ENCODE results near the gene APMAP. TPM values are rescaled to one million over a fixed set of nuclear protein-coding genes. Genes with fewer than 3 reads are reported as not detected.

APMAP gene
- total and polyA plus RNA-seq, 2 of the 13 experiments (the other 11 are each of a cell fraction or from before 2014, with no cell fraction given): 168 to 214 TPM

DNA sequence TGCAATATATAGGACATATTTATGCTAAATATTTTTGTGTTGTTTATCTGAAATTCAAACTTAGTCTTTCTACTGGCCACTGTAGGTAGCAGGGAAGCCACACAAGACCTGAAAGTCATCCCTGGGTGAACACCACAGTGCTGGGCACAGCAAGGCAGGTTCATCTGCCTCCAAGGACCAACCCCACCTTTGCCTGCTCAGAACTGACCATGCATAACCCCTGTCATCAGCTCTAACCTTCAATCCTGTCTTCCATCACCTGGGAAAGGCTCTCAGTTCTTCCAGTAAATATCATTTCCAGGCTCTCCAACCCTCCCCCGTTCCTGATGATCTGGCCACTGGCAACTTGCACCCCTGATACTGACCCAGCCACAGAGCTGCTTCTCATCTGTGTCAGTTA is 76.1 kb downstream of the APMAP start:
- BruUV-seq (replicated peaks): no TSS peak
- H2AFZ ChIP-seq (ENCODE audit: low read length): no peak overlapping the region
- ATAC-seq: no peak
- TF ChIP-seq NKX3-1 (CRISPR knock-in tag; IDR thresholded peaks at IDR 0.05): no peak
- TF ChIP-seq ZNF7 (CRISPR knock-in tag; IDR thresholded peaks at IDR 0.05): no peak
- no peak for TF ChIP-seq MED1 (CRISPR knock-in tag; IDR thresholded peaks at IDR 0.05)
- no peak for TF ChIP-seq ZNF724P (CRISPR knock-in tag; IDR thresholded peaks at IDR 0.05; ENCODE audit: borderline replicate concordance)
- TF ChIP-seq NFATC3 (CRISPR knock-in tag; IDR thresholded peaks at IDR 0.05): no peak
- TF ChIP-seq ZNF326 (CRISPR knock-in tag; IDR thresholded peaks at IDR 0.05; ENCODE audit: borderline replicate concordance): no peak
- TF ChIP-seq, protein P1, sequence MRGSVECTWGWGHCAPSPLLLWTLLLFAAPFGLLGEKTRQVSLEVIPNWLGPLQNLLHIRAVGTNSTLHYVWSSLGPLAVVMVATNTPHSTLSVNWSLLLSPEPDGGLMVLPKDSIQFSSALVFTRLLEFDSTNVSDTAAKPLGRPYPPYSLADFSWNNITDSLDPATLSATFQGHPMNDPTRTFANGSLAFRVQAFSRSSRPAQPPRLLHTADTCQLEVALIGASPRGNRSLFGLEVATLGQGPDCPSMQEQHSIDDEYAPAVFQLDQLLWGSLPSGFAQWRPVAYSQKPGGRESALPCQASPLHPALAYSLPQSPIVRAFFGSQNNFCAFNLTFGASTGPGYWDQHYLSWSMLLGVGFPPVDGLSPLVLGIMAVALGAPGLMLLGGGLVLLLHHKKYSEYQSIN (CRISPR knock-in tag; IDR thresholded peaks at IDR 0.05; ENCODE audit: borderline replicate concordance): no peak
- no peak for TF ChIP-seq ERF (CRISPR knock-in tag; IDR thresholded peaks at IDR 0.05)
- no peak for TF ChIP-seq TBX3 (IDR thresholded peaks at IDR 0.05; ENCODE audit: borderline replicate concordance)
- no peaks in the 10 kb centered on the region for H3K36me3 ChIP-seq (replicated peaks in 1 of 2; ENCODE audit: control insufficient read depth in 1 of 2, insufficient read depth in 2 of 2, low read length in 2 of 2)
- H3K9me3 ChIP-seq (ENCODE audit: low read length): no peaks in the 10 kb centered on the region
- peaks cover 15% of the 10 kb centered on the region; the same call in 1 of the 2 replicates for H3K4me1 ChIP-seq (ENCODE audit: insufficient read depth, low read length)
- H4K20me1 ChIP-seq (ENCODE audit: insufficient read depth, low read length): no peaks in the 10 kb centered on the region
- 0% methylated on average over 1 of the region's 1 CpG for WGBS (ENCODE audit: low lambda C conversion rate)
- ChIA-PET CTCF (ENCODE audit: low intra/inter-chr PET ratio, low total read pairs) (no interaction called here), POLR2A (no interaction called here)
- no peaks in the 10 kb centered on the region for H3K79me2 ChIP-seq (ENCODE audit: insufficient read depth, low read length)
- DNase-seq (ENCODE audit: low spot score): no peak
- no peak overlapping the region for H3K4me2 ChIP-seq (ENCODE audit: low read depth, low read length)
- no peak for FAIRE-seq
- peaks cover 11 to 50% of the 10 kb centered on the region in 2 experiments for H3K27me3 ChIP-seq (ENCODE audit: control insufficient read depth in 1 of 2, insufficient read depth in 2 of 2, low read length in 2 of 2)
- no peak overlapping the region for H3K4me3 ChIP-seq (replicated peaks in 1 of 3; ENCODE audit: insufficient read depth in 1 of 3, low read depth in 2 of 3, low read length in 3 of 3)
- no peak overlapping the region for H3K9ac ChIP-seq (ENCODE audit: insufficient read depth, low read depth, low read length)
- intact Hi-C loops (cut with micrococcal nuclease; ENCODE audit: unreplicated experiment): no loop called here
- H3K27ac ChIP-seq (ENCODE audit: extremely low read length, insufficient read depth, low read length): no peak overlapping the region
- in situ Hi-C loops (cut with HindIII; ENCODE audit: extremely low pct_ligation_motif_present, low pct_unique_long_range_greater_than_20kb): loop anchor here (5.0 to 25.0 kb wide), 4 partner anchors 129 to 979 kb away; no protein-coding TSS in a partner anchor

DNA sequence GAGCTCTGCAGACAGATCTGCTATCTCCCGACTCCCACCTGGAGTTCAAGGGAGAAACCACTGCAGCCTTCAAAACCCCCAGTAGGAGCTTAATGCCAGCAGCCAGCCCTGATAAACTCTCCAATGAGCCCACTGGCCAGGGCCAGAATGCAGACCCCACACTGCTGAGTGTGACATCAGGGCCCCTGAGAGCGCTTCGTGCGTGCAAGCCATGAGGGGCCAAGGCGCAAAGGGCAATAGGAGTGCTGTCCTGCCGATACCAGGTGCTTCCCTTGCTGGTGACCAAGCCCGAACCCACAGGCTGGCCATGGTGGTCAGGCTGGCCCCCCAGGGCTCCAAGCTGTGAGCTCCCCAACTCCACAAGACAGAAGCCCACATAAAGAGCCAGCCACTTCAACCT is 76.7 kb downstream of the APMAP start:
- H3K9me3 ChIP-seq (ENCODE audit: low read length): no peaks in the 10 kb centered on the region
- FAIRE-seq (no peak), ATAC-seq (no peak), DNase-seq (ENCODE audit: low spot score) (no peak)
- no TSS peak for BruUV-seq (replicated peaks)
- no peaks in the 10 kb centered on the region for H3K36me3 ChIP-seq (replicated peaks in 1 of 2; ENCODE audit: control insufficient read depth in 1 of 2, insufficient read depth in 2 of 2, low read length in 2 of 2)
- ChIA-PET POLR2A (no interaction called here), CTCF (ENCODE audit: low intra/inter-chr PET ratio, low total read pairs) (no interaction called here)
- no peak overlapping the region for H3K4me3 ChIP-seq (replicated peaks in 1 of 3; ENCODE audit: insufficient read depth in 1 of 3, low read depth in 2 of 3, low read length in 3 of 3)
- no peak overlapping the region for H3K27ac ChIP-seq (ENCODE audit: extremely low read length, insufficient read depth, low read length)
- intact Hi-C loops (cut with micrococcal nuclease; ENCODE audit: unreplicated experiment): no loop called here
- H3K4me1 ChIP-seq (ENCODE audit: insufficient read depth, low read length): peaks cover 14% of the 10 kb centered on the region; the same call in 1 of the 2 replicates
- H3K9ac ChIP-seq (ENCODE audit: insufficient read depth, low read depth, low read length): no peak overlapping the region
- H3K4me2 ChIP-seq (ENCODE audit: low read depth, low read length): no peak overlapping the region
- H3K79me2 ChIP-seq (ENCODE audit: insufficient read depth, low read length): no peaks in the 10 kb centered on the region
- H2AFZ ChIP-seq (ENCODE audit: low read length): no peak overlapping the region
- in situ Hi-C loops (cut with HindIII; ENCODE audit: extremely low pct_ligation_motif_present, low pct_unique_long_range_greater_than_20kb): loop anchor here (5.0 to 25.0 kb wide), 4 partner anchors 129 to 979 kb away; no protein-coding TSS in a partner anchor
- 29% methylated on average over 1 of the region's 7 CpGs for WGBS (ENCODE audit: low lambda C conversion rate)
- H3K27me3 ChIP-seq (ENCODE audit: control insufficient read depth in 1 of 2, insufficient read depth in 2 of 2, low read length in 2 of 2): peaks cover 11 to 53% of the 10 kb centered on the region in 2 experiments
- H4K20me1 ChIP-seq (ENCODE audit: insufficient read depth, low read length): no peaks in the 10 kb centered on the region
- TF ChIP-seq, protein P2, sequence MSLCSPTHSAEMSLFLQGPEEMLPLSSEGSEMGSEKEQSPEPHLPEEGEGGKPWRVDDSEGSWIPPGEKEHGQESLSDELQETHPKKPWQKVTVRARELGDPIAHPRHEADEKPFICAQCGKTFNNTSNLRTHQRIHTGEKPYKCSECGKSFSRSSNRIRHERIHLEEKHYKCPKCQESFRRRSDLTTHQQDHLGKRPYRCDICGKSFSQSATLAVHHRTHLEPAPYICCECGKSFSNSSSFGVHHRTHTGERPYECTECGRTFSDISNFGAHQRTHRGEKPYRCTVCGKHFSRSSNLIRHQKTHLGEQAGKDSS (CRISPR knock-in tag; IDR thresholded peaks at IDR 0.05; ENCODE audit: borderline replicate concordance, low read depth): no peak
- TF ChIP-seq NRL (CRISPR knock-in tag; IDR thresholded peaks at IDR 0.05; ENCODE audit: borderline replicate concordance): no peak
- TF ChIP-seq, protein P3, sequence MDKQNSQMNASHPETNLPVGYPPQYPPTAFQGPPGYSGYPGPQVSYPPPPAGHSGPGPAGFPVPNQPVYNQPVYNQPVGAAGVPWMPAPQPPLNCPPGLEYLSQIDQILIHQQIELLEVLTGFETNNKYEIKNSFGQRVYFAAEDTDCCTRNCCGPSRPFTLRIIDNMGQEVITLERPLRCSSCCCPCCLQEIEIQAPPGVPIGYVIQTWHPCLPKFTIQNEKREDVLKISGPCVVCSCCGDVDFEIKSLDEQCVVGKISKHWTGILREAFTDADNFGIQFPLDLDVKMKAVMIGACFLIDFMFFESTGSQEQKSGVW (CRISPR knock-in tag; IDR thresholded peaks at IDR 0.05; ENCODE audit: borderline replicate concordance): no peak
- no peak for TF ChIP-seq RFX1 (IDR thresholded peaks at IDR 0.05)
- no peak for TF ChIP-seq HOXD1 (CRISPR knock-in tag; IDR thresholded peaks at IDR 0.05)
- no peak for TF ChIP-seq THYN1 (CRISPR knock-in tag; IDR thresholded peaks at IDR 0.05; ENCODE audit: borderline replicate concordance, low read depth)
- no peak for TF ChIP-seq ZNF253 (CRISPR knock-in tag; IDR thresholded peaks at IDR 0.05; ENCODE audit: borderline replicate concordance)
- TF ChIP-seq MYC (CRISPR knock-in tag; IDR thresholded peaks at IDR 0.05; ENCODE audit: borderline replicate concordance): no peak
- no peak for TF ChIP-seq ZNF3 (CRISPR knock-in tag; IDR thresholded peaks at IDR 0.05)

All from HepG2 (cell line).